Measurements from ENCODE around the gene GPR161.

GRCh38 chr1:168089979-168090337, 46.8 kb downstream of the GPR161 start:
- TF ChIP-seq CTCF (conservative IDR thresholded peaks at IDR 0.05; ENCODE audit: low read depth in 2 of 2) (no peak), POLR2AphosphoS5 (IDR thresholded peaks at IDR 0.05; ENCODE audit: low read depth) (no peak), EZH2 (IDR thresholded peaks at IDR 0.05; ENCODE audit: low read depth, unreplicated experiment) (no peak), REST (IDR thresholded peaks at IDR 0.05; ENCODE audit: unreplicated experiment) (no peak), CREB1 (CRISPR knock-in tag; IDR thresholded peaks at IDR 0.05; ENCODE audit: low read depth) (no peak), ZNF331 (CRISPR knock-in tag; IDR thresholded peaks at IDR 0.05; ENCODE audit: low read depth) (no peak), EZH2phosphoT487 (IDR thresholded peaks at IDR 0.05; ENCODE audit: unreplicated experiment) (no peak), JUNB (IDR thresholded peaks at IDR 0.05; ENCODE audit: unreplicated experiment) (no peak), ETS1 (IDR thresholded peaks at IDR 0.05) (no peak), ZNF114 (CRISPR knock-in tag; IDR thresholded peaks at IDR 0.05) (no peak), STAT1 (IDR thresholded peaks at IDR 0.05; ENCODE audit: unreplicated experiment) (no peak), NANOG (IDR thresholded peaks at IDR 0.05; ENCODE audit: borderline replicate concordance) (no peak), ZNF462 (CRISPR knock-in tag; IDR thresholded peaks at IDR 0.05) (no peak)
